Subcutaneous abdominal adipose tissue (tissue), 5 donors: Measurements from ENCODE around the gene ICAM5.

Source experiments
- H3K27ac ChIP-seq: one replicate; pipeline ENCODE4 v1.7.0; 2013; ENCODE audit warnings: low read depth, mild to moderate bottlenecking, inconsistent platforms, low read length, moderate library complexity
- H3K27me3 ChIP-seq, 5 donors: one replicate each; pipeline ENCODE4 v1.7.0; 2013; ENCODE audit warnings: low read length in 5 of 5, inconsistent platforms in 1 of 5; ENCODE audit not compliant: control insufficient read depth in 5 of 5, insufficient read depth in 4 of 5
- H3K36me3 ChIP-seq, 5 donors: one replicate each; pipeline ENCODE4 v1.7.0; 2013; ENCODE audit warnings: low read length in 5 of 5; ENCODE audit not compliant: control insufficient read depth in 5 of 5, insufficient read depth in 5 of 5
- H3K4me1 ChIP-seq, 5 donors: one replicate each; pipeline ENCODE4 v1.7.0; 2013; ENCODE audit warnings: low read length in 5 of 5, mild to moderate bottlenecking in 3 of 5, moderate library complexity in 1 of 5; ENCODE audit not compliant: control insufficient read depth in 5 of 5, insufficient read depth in 5 of 5
- H3K4me3 ChIP-seq, 5 donors: one replicate each; pipeline ENCODE4 v1.7.0; 2013; ENCODE audit warnings: low read length in 5 of 5, low read depth in 1 of 5
- H3K9ac ChIP-seq, 5 donors: one replicate each; pipeline ENCODE4 v1.7.0; 2013; ENCODE audit warnings: low read length in 5 of 5, mild to moderate bottlenecking in 4 of 5, moderate library complexity in 3 of 5
- H3K9me3 ChIP-seq, 5 donors: one replicate each; pipeline ENCODE4 v1.7.0; 2013; ENCODE audit warnings: low read length in 5 of 5; ENCODE audit not compliant: control insufficient read depth in 5 of 5
- donor health status: healthy.
- donor health status: healthy.
- donor health status: healthy.
- donor health status: healthy.
- donor health status: healthy.

The ICAM5 gene

DNA sequence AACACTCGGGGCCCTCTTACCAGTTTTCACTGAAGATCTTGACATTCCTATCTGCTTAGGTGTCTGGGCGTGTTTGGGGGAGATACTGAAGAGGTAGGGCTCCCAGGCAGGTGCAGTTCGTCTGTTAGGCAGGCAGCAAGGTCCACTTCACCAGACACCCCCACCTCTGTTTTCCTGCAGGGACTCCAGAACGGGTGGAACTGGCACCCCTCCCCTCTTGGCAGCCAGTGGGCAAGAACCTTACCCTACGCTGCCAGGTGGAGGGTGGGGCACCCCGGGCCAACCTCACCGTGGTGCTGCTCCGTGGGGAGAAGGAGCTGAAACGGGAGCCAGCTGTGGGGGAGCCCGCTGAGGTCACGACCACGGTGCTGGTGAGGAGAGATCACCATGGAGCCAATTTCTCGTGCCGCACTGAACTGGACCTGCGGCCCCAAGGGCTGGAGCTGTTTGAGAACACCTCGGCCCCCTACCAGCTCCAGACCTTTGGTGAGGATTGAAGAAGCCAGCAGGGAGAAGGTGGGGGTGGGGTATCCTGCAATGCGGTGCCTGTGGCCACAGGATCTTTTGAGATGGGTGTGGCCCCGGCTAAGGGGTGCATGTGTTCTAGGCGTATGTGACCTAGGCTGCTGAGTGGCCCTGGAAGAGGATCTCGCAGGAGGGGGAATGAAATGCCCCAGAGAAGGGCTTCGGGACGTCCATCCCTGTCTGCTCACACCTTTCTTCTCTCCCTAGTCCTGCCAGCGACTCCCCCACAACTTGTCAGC is 6.3 kb upstream of the ICAM5 start:
- H3K4me3 ChIP-seq = no peak overlapping the region
- H3K4me1 ChIP-seq = peaks cover 3 to 34% (median 16%) of the 10 kb centered on the region in 5 donors
- H3K9me3 ChIP-seq = no peaks in the 10 kb centered on the region
- no peak overlapping the region for H3K27ac ChIP-seq
- H3K27me3 ChIP-seq = peaks cover 8 to 20% (median 11%) of the 10 kb centered on the region in 5 donors
- no peak overlapping the region for H3K9ac ChIP-seq
- H3K36me3 ChIP-seq = peaks cover 0 to 63% (median 38%) of the 10 kb centered on the region in 5 donors

DNA sequence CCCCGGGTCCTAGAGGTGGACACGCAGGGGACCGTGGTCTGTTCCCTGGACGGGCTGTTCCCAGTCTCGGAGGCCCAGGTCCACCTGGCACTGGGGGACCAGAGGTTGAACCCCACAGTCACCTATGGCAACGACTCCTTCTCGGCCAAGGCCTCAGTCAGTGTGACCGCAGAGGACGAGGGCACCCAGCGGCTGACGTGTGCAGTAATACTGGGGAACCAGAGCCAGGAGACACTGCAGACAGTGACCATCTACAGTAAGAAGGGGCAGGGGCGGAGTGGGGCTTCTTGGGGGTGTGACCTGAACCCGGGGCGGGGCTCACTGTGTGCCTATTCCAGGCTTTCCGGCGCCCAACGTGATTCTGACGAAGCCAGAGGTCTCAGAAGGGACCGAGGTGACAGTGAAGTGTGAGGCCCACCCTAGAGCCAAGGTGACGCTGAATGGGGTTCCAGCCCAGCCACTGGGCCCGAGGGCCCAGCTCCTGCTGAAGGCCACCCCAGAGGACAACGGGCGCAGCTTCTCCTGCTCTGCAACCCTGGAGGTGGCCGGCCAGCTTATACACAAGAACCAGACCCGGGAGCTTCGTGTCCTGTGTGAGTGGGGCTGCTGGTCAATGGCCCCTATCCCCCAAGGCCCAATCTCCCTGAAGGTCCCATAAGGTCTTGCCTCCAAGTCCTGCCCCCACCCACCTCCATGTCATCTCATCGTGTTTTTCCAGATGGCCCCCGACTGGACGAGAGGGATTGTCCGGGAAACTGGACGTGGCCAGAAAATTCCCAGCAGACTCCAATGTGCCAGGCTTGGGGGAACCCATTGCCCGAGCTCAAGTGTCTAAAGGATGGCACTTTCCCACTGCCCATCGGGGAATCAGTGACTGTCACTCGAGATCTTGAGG is 5.4 kb upstream of the ICAM5 start:
- Histone ChIP-seq H3K27me3 (peaks cover 14 to 28% (median 19%) of the 10 kb centered on the region in 5 donors), H3K9me3 (no peaks in the 10 kb centered on the region), H3K9ac (no peak overlapping the region), H3K4me1 (peaks cover 3 to 41% (median 24%) of the 10 kb centered on the region in 5 donors), H3K36me3 (peaks cover 0 to 55% (median 32%) of the 10 kb centered on the region in 5 donors), H3K27ac (no peak overlapping the region), H3K4me3 (no peak overlapping the region)

DNA sequence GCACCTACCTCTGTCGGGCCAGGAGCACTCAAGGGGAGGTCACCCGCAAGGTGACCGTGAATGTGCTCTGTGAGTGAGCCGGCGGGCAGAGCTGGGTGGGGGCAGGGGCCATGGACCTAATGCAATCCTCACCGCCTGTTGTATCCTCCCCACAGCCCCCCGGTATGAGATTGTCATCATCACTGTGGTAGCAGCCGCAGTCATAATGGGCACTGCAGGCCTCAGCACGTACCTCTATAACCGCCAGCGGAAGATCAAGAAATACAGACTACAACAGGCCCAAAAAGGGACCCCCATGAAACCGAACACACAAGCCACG is 4.8 kb upstream of the ICAM5 start:
- Histone ChIP-seq H3K36me3 (peaks cover 0 to 49% (median 30%) of the 10 kb centered on the region in 5 donors), H3K4me3 (no peak overlapping the region), H3K27ac (no peak overlapping the region), H3K9me3 (no peaks in the 10 kb centered on the region), H3K9ac (no peak overlapping the region), H3K4me1 (peaks cover 3 to 47% (median 29%) of the 10 kb centered on the region in 5 donors), H3K27me3 (peaks cover 17 to 33% (median 24%) of the 10 kb centered on the region in 5 donors)

DNA sequence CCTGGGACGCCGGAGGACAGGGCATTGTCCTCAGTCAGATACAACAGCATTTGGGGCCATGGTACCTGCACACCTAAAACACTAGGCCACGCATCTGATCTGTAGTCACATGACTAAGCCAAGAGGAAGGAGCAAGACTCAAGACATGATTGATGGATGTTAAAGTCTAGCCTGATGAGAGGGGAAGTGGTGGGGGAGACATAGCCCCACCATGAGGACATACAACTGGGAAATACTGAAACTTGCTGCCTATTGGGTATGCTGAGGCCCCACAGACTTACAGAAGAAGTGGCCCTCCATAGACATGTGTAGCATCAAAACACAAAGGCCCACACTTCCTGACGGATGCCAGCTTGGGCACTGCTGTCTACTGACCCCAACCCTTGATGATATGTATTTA is 4.4 kb upstream of the ICAM5 start:
- Histone ChIP-seq H3K9ac (no peak overlapping the region), H3K4me1 (peaks cover 3 to 51% (median 34%) of the 10 kb centered on the region in 5 donors), H3K36me3 (peaks cover 0 to 46% (median 28%) of the 10 kb centered on the region in 5 donors), H3K27ac (no peak overlapping the region), H3K27me3 (peaks cover 19 to 38% (median 29%) of the 10 kb centered on the region in 5 donors), H3K4me3 (no peak overlapping the region), H3K9me3 (no peaks in the 10 kb centered on the region)

DNA sequence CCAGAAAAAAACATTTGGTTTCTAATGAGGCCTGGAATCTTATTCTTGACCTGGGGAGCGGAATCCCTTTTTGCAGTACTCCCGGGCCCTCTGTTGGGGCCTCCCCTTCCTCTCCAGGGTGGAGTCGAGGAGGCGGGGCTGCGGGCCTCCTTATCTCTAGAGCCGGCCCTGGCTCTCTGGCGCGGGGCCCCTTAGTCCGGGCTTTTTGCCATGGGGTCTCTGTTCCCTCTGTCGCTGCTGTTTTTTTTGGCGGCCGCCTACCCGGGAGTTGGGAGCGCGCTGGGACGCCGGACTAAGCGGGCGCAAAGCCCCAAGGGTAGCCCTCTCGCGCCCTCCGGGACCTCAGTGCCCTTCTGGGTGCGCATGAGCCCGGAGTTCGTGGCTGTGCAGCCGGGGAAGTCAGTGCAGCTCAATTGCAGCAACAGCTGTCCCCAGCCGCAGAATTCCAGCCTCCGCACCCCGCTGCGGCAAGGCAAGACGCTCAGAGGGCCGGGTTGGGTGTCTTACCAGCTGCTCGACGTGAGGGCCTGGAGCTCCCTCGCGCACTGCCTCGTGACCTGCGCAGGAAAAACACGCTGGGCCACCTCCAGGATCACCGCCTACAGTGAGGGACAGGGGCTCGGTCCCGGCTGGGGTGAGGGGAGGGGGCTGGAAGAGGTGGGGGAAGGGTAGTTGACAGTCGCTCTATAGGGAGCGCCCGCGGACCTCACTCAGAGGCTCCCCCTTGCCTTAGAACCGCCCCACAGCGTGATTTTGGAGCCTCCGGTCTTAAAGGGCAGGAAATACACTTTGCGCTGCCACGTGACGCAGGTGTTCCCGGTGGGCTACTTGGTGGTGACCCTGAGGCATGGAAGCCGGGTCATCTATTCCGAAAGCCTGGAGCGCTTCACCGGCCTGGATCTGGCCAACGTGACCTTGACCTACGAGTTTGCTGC is 2.7 kb upstream of the ICAM5 start, which contains the start of gene ICAM4:
TSS of gene ICAM4 (plus strand) at position 153 of the 935 bp plus-strand sequence. CDS start at position 211, 58 bp downstream.
- H3K36me3 ChIP-seq = peaks cover 0 to 36% (median 28%) of the 10 kb centered on the region in 5 donors
- peaks cover 32 to 54% (median 41%) of the 10 kb centered on the region in 5 donors for H3K27me3 ChIP-seq
- peaks cover 5 to 68% (median 51%) of the 10 kb centered on the region in 5 donors for H3K4me1 ChIP-seq
- no peak within 1 kb of the TSS for H3K9ac ChIP-seq
- no peak within 1 kb of the TSS for H3K27ac ChIP-seq
- no peaks in the 10 kb centered on the region for H3K9me3 ChIP-seq
- peak within 1 kb of the TSS in 3 of 5 donors; percentile 22 to 32 (median 26) for H3K4me3 ChIP-seq

DNA sequence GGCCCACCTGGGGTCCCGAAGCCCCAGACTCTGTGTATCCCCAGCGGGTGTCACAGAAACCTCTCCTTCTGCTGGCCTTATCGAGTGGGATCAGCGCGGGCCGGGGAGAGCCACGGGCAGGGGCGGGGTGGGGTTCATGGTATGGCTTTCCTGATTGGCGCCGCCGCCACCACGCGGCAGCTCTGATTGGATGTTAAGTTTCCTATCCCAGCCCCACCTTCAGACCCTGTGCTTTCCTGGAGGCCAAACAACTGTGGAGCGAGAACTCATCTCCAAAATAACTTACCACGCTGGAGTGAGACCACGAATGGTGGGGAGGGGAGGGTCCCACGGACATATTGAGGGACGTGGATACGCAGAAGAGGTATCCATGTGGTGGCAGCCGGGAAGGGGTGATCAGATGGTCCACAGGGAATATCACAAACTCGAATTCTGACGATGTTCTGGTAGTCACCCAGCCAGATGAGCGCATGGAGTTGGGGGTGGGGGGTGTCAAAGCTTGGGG is 1.0 kb upstream of the ICAM5 start:
- no peak overlapping the region for H3K27ac ChIP-seq
- H3K4me1 ChIP-seq = peaks cover 5 to 85% (median 61%) of the 10 kb centered on the region in 5 donors
- H3K9me3 ChIP-seq = no peaks in the 10 kb centered on the region
- H3K27me3 ChIP-seq = peaks cover 43 to 71% (median 56%) of the 10 kb centered on the region in 5 donors
- H3K36me3 ChIP-seq = peaks cover 0 to 26% (median 21%) of the 10 kb centered on the region in 5 donors
- no peak overlapping the region for H3K9ac ChIP-seq
- H3K4me3 ChIP-seq = peak overlapping the region in 3 of 5 donors; percentile 29 to 66 (median 43)

DNA sequence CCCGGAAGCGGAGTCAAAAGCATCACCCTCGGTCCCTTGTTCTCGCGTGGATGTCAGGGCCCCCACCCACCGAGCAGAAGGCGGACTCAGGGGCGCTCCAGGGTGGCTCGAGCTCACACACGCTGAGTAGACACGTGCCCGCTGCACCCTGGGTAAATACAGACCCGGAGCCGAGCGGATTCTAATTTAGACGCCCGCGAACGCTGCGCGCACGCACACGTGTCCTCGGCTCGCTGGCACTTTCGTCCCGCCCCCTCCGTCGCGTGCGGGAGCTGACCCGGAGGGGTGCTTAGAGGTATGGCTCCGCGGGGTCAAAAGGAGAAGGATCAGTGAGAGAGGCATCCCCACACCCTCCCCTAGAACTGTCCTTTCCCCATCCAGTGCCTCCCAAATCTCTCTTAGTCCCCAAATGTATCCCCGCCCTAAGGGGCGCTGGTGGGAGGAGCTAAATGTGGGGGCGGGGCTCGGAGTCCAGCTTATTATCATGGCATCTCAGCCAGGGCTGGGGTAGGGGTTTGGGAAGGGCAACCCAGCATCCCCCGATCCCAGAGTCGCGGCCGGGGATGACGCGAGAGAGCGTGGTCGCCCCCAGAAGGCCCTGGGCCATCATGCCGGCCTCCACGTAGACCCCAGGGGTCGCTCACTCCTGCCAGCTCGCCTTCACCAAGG is 451 bp upstream of the ICAM5 start:
- Histone ChIP-seq H3K9ac (peak overlapping the region in 1 of 5 donors; percentile 39), H3K27ac (no peak overlapping the region)

DNA sequence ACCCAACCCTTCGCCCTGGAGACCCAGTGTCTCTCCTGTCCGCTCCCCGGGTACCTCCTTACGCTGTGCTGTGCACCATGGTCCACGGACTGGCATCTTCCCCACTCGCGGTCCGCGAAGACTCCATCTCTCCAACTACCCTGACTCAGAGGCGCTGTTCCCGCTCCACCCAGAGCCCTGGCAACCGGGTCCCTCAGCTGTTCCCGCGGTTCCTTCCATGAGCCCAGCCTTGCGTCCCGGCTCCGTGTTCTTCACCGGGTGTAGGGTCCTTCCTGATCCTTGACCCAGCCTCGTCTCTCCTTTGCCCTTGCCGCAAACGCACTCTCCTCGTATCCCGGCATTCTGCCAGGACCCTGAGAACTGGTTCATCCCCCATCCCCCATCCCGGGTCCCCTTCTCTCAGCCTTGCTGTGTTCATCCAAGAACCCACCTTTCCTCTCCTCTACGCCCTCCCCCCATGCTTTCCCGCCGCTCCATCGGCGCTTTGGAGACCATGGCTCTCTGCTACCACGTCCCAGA is 664 bp downstream of the ICAM5 start:
- peak overlapping the region in 1 of 5 donors; percentile 45 for H3K9ac ChIP-seq
- H3K4me3 ChIP-seq = peak overlapping the region in 3 of 5 donors; percentile 51 to 66 (median 52)
- H3K4me1 ChIP-seq = peaks cover 4 to 88% (median 66%) of the 10 kb centered on the region in 5 donors
- peaks cover 0 to 9% (median 4%) of the 10 kb centered on the region in 5 donors for H3K36me3 ChIP-seq
- no peak overlapping the region for H3K27ac ChIP-seq
- peaks cover 49 to 88% (median 71%) of the 10 kb centered on the region in 5 donors for H3K27me3 ChIP-seq
- H3K9me3 ChIP-seq = no peaks in the 10 kb centered on the region

More for the DNA sequence above, 451 bp upstream of the ICAM5 start:
- Histone ChIP-seq H3K36me3 (peaks cover 0 to 20% (median 15%) of the 10 kb centered on the region in 5 donors), H3K4me1 (peaks cover 5 to 86% (median 61%) of the 10 kb centered on the region in 5 donors), H3K27me3 (peaks cover 47 to 77% (median 62%) of the 10 kb centered on the region in 5 donors), H3K9me3 (no peaks in the 10 kb centered on the region), H3K4me3 (peak overlapping the region in 3 of 5 donors; percentile 29 to 66 (median 43))
